SK-N-MC (cell line): ENCODE results near the gene CACNA1C.

ENCODE experiments used
- DNase-seq: peaks from one replicate; pipeline ENCODE4 v3.0.0-alpha.2; 2011; ENCODE audit warnings: low read depth, low spot score
- H3K27ac ChIP-seq: fragments of 200-600 bp; sonication (generic); 2 replicates; pipeline ENCODE4 v1.5.1; 2016; ENCODE audit warnings: mixed run types
- H3K36me3 ChIP-seq: fragments of 200-600 bp; sonication (generic); 2 replicates; pipeline ENCODE4 v1.6.1; 2017; ENCODE audit warnings: antibody characterized with exemption, low read length, mixed read lengths; ENCODE audit not compliant: insufficient read depth
- H3K4me3 ChIP-seq: fragments of 200-600 bp; sonication (generic); 2 replicates; pipeline ENCODE4 v1.5.1; 2016
- H3K9ac ChIP-seq: fragments of 200-600 bp; sonication (generic); 2 replicates; pipeline ENCODE4 v1.8.0; 2017; ENCODE audit warnings: mixed run types, mixed read lengths; ENCODE audit not compliant: insufficient read length
- H3K9me3 ChIP-seq: fragments of 200-600 bp; sonication (generic); 2 replicates; pipeline ENCODE4 v1.6.1; 2017; ENCODE audit warnings: low read depth, mild to moderate bottlenecking, antibody characterized with exemption, low read length, moderate library complexity, mixed read lengths
- EZH2 ChIP-seq: fragments of 200-600 bp; sonication (generic); IDR thresholded peaks from one replicate; pipeline ENCODE4 v1.6.1; 2017; ENCODE audit warnings: antibody characterized with exemption
- FOXP2 ChIP-seq: optimal IDR thresholded peaks from 2 replicates; pipeline ENCODE3; 2011; ENCODE audit warnings: mild to moderate bottlenecking, moderate library complexity; ENCODE audit not compliant: insufficient read depth; ENCODE audit errors: extremely low read length, control extremely low read depth
- POLR2AphosphoS5 ChIP-seq: IDR thresholded peaks from 2 replicates; pipeline ENCODE4 v1.6.1; 2012; ENCODE audit warnings: mild to moderate bottlenecking, low read depth, low read length, borderline replicate concordance

The CACNA1C gene

DNA sequence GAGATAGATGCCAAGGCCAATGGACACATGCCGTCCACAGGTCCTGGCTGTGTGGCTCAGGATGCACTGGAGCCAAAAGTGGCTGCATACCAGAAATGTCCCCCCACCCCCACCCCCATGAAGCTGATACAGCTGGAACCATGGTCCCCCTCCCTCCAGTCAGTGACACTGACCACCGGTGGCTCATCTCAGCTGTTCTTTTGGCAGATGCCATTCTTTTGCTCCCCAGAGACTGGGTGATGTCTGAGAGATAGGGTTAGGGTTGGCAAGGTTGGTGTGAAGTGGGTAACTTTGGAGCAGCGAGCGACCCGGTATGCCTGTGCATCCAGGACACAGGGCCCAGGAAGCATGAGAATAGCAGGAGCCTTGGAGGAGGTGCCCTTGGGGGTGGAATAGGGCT lies 285.6 kb downstream of the CACNA1C start:
- no peak for DNase-seq
- Histone ChIP-seq H3K4me3 (no peak overlapping the region), H3K36me3 (no peaks in the 10 kb centered on the region), H3K27ac (no peak overlapping the region), H3K9ac (no peak overlapping the region), H3K9me3 (no peaks in the 10 kb centered on the region)
- no peak for TF ChIP-seq FOXP2
- TF ChIP-seq EZH2 = no peak
- no peak for TF ChIP-seq POLR2AphosphoS5

DNA sequence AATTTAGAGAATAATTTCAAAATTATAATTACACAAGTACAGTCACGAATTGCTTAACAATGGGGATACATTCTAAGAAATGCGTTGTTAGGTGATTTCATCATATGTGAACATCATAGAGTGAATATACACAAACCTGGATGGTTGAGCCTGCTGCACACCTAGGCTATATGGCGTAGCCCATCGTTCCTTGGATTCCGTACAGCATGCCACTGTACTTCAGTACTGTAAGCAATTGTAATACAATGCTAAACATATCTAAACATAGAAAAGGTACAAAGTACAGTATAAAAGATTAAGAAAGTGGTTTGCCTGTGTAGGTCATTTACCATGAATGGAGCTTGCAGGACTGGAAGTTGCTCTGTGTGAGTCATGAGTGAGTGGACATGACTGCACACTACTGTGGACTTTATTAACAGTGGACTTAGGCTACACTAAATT lies 286.2 kb downstream of the CACNA1C start:
- Histone ChIP-seq H3K36me3 (no peaks in the 10 kb centered on the region), H3K9ac (no peak overlapping the region), H3K4me3 (no peak overlapping the region), H3K27ac (no peak overlapping the region), H3K9me3 (no peaks in the 10 kb centered on the region)
- no peak for DNase-seq
- TF ChIP-seq EZH2 = no peak
- TF ChIP-seq FOXP2 = no peak
- no peak for TF ChIP-seq POLR2AphosphoS5

DNA sequence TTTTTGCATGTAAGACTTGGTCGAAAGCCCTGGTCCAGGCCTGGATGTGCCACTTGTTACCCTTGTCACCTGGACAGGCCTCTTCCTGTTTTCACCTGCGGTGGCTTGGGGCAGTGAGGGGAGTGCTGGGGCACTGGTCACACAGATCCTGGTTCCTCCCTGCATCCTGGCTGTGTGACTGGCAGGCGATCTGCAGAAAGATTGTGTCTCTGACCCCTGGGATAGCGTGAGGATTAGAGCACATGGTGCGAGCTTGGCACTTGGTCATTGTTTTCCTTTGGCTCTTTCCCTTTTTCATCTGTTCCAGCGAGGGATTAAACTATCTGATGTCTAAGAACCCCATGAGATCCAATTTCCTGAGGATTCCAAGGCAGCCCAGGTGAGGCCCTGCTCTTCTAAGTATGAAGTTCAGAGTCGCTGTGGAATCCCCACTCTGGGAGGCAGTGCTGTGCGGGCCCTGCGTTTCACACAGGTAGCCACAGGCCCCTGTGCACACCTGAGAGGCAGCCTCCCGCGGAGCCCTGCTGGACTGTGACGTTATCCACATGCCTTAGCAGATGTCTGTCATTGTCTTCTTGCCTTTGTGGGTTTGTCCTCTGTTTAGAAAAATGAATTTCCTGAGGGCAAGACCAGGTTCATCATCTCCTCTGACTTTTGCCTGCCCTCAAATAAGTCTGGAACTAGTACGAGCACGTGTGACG lies 288.4 kb downstream of the CACNA1C start:
- H3K9me3 ChIP-seq = no peaks in the 10 kb centered on the region
- no peak for DNase-seq
- no peak for TF ChIP-seq EZH2
- TF ChIP-seq POLR2AphosphoS5 = no peak
- no peak for TF ChIP-seq FOXP2
- no peaks in the 10 kb centered on the region for H3K36me3 ChIP-seq
- no peak overlapping the region for H3K27ac ChIP-seq
- no peak overlapping the region for H3K4me3 ChIP-seq
- no peak overlapping the region for H3K9ac ChIP-seq

DNA sequence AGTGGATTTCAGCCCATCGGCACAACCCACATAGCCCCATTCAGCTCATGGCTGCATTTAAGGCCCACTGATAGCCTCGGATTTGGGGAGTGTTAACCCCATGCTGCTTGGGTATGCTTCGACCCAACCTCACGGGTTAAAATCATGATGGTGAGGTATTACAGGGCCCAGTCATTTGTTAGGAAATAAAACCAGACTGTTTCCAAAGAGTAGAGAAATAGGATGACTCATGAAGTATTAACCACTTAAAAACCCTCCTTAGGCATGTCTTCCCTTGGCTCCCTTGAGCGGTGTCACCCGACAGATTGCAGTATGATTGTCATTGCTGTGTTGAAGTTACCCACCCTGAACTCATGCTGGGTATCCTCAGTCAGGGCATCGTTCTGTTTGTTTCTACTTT lies 289.1 kb downstream of the CACNA1C start:
- H3K4me3 ChIP-seq = no peak overlapping the region
- no peak overlapping the region for H3K9ac ChIP-seq
- H3K27ac ChIP-seq = no peak overlapping the region
- DNase-seq = no peak
- no peaks in the 10 kb centered on the region for H3K36me3 ChIP-seq
- TF ChIP-seq POLR2AphosphoS5 (no peak), EZH2 (no peak), FOXP2 (no peak)
- H3K9me3 ChIP-seq = no peaks in the 10 kb centered on the region

DNA sequence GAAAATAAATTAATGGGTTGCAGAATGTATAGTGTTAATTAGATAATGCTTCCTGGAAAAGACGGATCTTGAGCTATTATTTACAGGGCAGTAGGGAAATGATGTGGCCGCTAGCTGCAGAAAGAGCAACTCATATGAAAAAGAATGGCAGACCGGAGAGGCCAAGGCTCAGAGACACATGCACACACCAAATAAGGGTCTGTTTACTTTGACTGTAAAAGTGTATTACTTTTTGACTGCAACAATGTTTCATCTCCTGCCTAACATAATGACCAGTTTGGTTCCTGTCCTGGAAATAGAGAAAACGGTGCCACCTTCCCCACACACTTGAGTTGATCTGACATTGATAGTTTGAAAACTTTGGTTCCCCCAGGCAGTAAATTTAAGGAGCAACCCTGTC lies 290.9 kb downstream of the CACNA1C start:
- H3K4me3 ChIP-seq = no peak overlapping the region
- H3K9ac ChIP-seq = no peak overlapping the region
- H3K27ac ChIP-seq = no peak overlapping the region
- H3K36me3 ChIP-seq = no peaks in the 10 kb centered on the region
- DNase-seq = no peak
- TF ChIP-seq POLR2AphosphoS5 (no peak), FOXP2 (no peak), EZH2 (no peak)
- H3K9me3 ChIP-seq = no peaks in the 10 kb centered on the region

DNA sequence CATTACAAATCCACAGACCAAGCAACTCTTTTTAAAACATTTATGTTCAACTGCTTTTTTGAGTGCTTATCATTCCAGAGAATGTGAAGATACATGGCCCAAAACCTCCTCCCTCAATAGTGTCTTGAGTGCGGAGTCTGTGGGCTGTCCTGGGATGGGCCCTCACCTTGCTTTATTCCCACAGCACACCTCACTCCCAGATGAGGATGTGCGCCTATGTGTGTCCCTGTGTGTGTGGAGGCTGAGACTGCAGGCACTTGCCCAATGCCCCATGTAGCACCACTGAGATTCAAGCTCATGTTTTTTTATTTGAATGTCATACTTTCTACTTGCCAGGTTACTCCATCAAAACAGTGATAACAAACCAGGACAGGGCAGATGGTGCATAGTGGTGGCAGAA lies 291.7 kb downstream of the CACNA1C start:
- DNase-seq = no peak
- no peak overlapping the region for H3K27ac ChIP-seq
- H3K9me3 ChIP-seq = no peaks in the 10 kb centered on the region
- H3K4me3 ChIP-seq = no peak overlapping the region
- H3K36me3 ChIP-seq = no peaks in the 10 kb centered on the region
- TF ChIP-seq FOXP2 (no peak), EZH2 (no peak), POLR2AphosphoS5 (no peak)
- no peak overlapping the region for H3K9ac ChIP-seq

DNA sequence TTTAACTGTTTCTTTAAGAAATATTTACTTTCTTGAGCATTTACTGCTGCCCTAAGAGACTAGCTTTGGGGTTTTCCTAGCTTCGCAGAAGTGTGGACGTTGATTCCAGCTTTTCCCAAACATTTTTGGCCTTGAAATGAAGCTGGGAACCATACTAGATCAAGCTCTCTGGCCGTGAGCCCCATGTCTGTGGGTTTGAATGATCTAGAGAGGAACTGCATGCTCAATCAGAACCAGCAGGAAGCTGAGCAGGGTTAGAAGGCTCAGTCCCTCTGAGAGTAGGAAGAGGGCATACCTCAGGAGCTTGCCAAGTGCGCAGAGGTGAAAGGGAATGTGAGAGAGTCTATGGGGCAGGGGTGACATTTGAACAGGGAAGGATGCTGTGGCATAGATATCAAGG lies 292.1 kb downstream of the CACNA1C start:
- TF ChIP-seq FOXP2 (no peak), EZH2 (no peak), POLR2AphosphoS5 (no peak)
- no peak overlapping the region for H3K4me3 ChIP-seq

DNA sequence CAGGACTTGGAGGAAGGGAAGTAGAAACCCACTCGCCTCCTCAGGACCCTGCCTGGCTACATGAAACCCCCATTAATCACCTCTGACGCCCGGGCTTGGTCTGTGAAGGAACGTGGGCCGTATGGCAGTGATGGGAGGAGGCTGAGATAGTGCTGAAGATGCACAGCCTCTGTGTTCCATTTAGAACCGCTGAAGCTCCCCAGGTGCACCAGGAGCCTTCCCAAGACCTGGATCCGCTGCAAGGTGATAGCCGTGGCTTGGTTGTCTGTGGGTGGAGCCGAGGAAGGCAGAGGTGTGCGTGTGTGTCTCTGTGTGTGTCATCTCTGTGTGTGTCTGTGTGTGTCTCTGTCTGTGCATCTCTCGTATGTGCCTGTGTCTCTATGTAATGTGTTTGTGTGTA lies 293.1 kb downstream of the CACNA1C start:
- H3K9ac ChIP-seq = no peak overlapping the region
- DNase-seq = no peak
- TF ChIP-seq EZH2 (no peak), POLR2AphosphoS5 (no peak), FOXP2 (no peak)
- no peak overlapping the region for H3K4me3 ChIP-seq
- H3K36me3 ChIP-seq = no peaks in the 10 kb centered on the region
- H3K9me3 ChIP-seq = no peaks in the 10 kb centered on the region
- H3K27ac ChIP-seq = no peak overlapping the region

More for the DNA sequence above, 292.1 kb downstream of the CACNA1C start:
- H3K27ac ChIP-seq = no peak overlapping the region
- no peak overlapping the region for H3K9ac ChIP-seq
- no peaks in the 10 kb centered on the region for H3K36me3 ChIP-seq
- no peak for DNase-seq
- H3K9me3 ChIP-seq = no peaks in the 10 kb centered on the region

DNA sequence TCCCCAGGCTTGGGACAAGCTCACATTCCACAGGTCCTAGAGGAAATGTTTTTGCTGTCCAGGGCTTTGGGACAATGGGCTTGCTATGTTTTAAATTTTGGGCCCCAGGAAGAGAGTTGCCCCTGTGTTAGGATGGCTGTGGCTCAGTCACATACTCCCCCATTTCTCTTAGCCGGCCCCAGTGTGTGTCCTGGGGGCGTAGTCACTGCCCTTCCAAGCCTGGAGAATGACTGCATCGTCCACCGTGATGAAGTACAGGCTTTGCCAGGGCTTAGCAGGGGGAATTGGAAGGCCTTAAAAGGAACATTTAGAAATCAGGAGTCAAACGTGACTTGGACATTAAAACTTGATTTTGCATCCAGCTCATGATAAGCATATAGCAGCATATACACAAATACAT lies 293.6 kb downstream of the CACNA1C start:
- Histone ChIP-seq H3K9ac (no peak overlapping the region), H3K9me3 (no peaks in the 10 kb centered on the region), H3K36me3 (no peaks in the 10 kb centered on the region), H3K4me3 (no peak overlapping the region), H3K27ac (no peak overlapping the region)
- no peak for DNase-seq
- no peak for TF ChIP-seq POLR2AphosphoS5
- no peak for TF ChIP-seq FOXP2
- TF ChIP-seq EZH2 = no peak
